ENCODE data around the gene PLEKHH1.

Gene PLEKHH1

DNA sequence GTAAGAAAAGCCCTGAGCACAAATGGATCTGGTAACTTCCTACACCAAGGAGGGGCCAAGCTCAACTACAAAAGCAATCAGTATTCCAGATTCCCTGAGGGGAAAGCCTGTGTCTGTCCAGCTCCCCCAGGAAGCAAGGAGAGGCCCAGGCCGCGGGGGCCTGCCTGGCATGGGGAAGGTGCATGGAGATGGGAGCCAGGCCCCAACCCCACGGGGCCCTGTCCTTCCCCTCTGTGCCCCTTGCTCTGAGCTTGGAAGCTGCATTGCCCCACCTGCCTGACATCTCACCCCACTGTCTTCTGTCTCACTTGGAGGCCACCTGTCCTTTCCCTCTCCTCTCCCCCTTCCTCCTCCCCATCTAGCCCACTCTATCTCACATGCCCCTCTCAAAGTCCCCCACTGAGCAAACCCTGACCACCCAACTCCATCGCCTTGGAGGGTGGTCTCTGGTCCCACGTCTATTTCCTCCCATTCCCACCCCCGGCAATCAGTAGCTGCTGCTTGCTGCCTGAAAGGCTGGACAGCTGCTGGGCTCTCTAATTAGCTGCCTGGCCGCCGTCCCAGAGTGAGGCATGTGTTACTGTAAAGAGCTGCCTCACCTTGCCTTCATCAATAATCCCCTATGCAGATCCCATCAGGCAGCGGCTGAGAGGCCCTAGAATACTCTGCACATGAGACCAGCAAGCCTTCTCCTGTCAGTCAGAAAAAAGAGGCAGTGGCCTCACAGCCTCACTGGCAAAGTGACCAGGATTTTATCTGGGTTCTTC, 41.2 kb upstream of the PLEKHH1 start:
- H3K27ac ChIP-seq (ENCODE audit: extremely low read depth, low read depth, low read length): no peak overlapping the region
- POLR2A ChIA-PET: no interaction called here
- CTCF ChIA-PET: no interaction called here

DNA sequence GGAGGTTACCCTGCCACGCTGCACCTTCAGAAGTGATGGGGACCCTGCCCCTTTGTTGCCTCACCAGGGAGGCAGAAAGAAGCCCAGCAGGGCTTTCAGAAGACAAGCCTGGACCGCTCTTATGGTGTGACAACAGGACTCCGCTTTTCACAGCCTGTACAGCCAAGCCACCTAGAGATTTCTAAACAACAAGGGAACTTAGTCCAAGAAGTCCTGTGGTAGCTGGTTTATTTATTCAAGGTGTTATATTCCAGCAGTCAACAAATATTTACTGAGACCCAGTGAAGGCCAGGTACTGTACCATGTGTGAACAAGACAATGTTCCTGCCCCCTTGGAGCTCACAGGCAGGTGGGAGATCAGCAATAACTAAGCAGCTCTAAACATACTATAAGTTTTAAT, 40.6 kb upstream of the PLEKHH1 start:
- Histone ChIP-seq H3K27ac (ENCODE audit: extremely low read depth, low read depth, low read length) (no peak overlapping the region), H3K4me1 (ENCODE audit: control insufficient read depth, insufficient read depth, low read length) (no peaks in the 10 kb centered on the region), H3K4me3 (ENCODE audit: low read depth, low read length) (no peak overlapping the region), H3K9me3 (ENCODE audit: control insufficient read depth, insufficient read depth, low read depth, low read length) (no peaks in the 10 kb centered on the region), H3K36me3 (ENCODE audit: control insufficient read depth in 2 of 2, insufficient read depth in 1 of 2, low read length in 2 of 2) (no peaks in the 10 kb centered on the region)
- ChIA-PET POLR2A (no interaction called here), CTCF (no interaction called here)
- TF ChIP-seq GLIS1 (tag by site-specific recombination; IDR thresholded peaks at IDR 0.05): no peak
- no peak for TF ChIP-seq KLF10 (tag by site-specific recombination; IDR thresholded peaks at IDR 0.05)
- no peak for TF ChIP-seq ZNF555 (tag by site-specific recombination; conservative IDR thresholded peaks at IDR 0.05)
- TF ChIP-seq GFI1B (tag by site-specific recombination; IDR thresholded peaks at IDR 0.05): no peak
- TF ChIP-seq ZNF473 (tag by site-specific recombination; IDR thresholded peaks at IDR 0.05): no peak
- no peak for TF ChIP-seq ZNF391 (tag by site-specific recombination; IDR thresholded peaks at IDR 0.05; ENCODE audit: borderline replicate concordance, low read depth)
- TF ChIP-seq, protein P1, sequence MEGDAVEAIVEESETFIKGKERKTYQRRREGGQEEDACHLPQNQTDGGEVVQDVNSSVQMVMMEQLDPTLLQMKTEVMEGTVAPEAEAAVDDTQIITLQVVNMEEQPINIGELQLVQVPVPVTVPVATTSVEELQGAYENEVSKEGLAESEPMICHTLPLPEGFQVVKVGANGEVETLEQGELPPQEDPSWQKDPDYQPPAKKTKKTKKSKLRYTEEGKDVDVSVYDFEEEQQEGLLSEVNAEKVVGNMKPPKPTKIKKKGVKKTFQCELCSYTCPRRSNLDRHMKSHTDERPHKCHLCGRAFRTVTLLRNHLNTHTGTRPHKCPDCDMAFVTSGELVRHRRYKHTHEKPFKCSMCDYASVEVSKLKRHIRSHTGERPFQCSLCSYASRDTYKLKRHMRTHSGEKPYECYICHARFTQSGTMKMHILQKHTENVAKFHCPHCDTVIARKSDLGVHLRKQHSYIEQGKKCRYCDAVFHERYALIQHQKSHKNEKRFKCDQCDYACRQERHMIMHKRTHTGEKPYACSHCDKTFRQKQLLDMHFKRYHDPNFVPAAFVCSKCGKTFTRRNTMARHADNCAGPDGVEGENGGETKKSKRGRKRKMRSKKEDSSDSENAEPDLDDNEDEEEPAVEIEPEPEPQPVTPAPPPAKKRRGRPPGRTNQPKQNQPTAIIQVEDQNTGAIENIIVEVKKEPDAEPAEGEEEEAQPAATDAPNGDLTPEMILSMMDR (tag by site-specific recombination; IDR thresholded peaks at IDR 0.05): no peak
- TF ChIP-seq, protein P2, sequence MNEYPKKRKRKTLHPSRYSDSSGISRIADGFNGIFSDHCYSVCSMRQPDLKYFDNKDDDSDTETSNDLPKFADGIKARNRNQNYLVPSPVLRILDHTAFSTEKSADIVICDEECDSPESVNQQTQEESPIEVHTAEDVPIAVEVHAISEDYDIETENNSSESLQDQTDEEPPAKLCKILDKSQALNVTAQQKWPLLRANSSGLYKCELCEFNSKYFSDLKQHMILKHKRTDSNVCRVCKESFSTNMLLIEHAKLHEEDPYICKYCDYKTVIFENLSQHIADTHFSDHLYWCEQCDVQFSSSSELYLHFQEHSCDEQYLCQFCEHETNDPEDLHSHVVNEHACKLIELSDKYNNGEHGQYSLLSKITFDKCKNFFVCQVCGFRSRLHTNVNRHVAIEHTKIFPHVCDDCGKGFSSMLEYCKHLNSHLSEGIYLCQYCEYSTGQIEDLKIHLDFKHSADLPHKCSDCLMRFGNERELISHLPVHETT (tag by site-specific recombination; IDR thresholded peaks at IDR 0.05): no peak

More for the DNA sequence above, 41.2 kb upstream of the PLEKHH1 start:
- Histone ChIP-seq H3K4me1 (ENCODE audit: control insufficient read depth, insufficient read depth, low read length) (no peaks in the 10 kb centered on the region), H3K4me3 (ENCODE audit: low read depth, low read length) (no peak overlapping the region), H3K36me3 (ENCODE audit: control insufficient read depth in 2 of 2, insufficient read depth in 1 of 2, low read length in 2 of 2) (no peaks in the 10 kb centered on the region), H3K9me3 (ENCODE audit: control insufficient read depth, insufficient read depth, low read depth, low read length) (no peaks in the 10 kb centered on the region)
- TF ChIP-seq ZIC2 (tag by site-specific recombination; IDR thresholded peaks at IDR 0.05) (peak; percentile 25; the same call in 1 of the 2 replicates), KLF9 (tag by site-specific recombination; IDR thresholded peaks at IDR 0.05; ENCODE audit: low read depth) (no peak), MYNN (tag by site-specific recombination; IDR thresholded peaks at IDR 0.05; ENCODE audit: borderline replicate concordance) (no peak), ZNF555 (tag by site-specific recombination; conservative IDR thresholded peaks at IDR 0.05) (no peak), ZBTB8A (tag by site-specific recombination; IDR thresholded peaks at IDR 0.05) (no peak), ZNF548 (tag by site-specific recombination; IDR thresholded peaks at IDR 0.05) (no peak), HOXD13 (CRISPR knock-in tag; IDR thresholded peaks at IDR 0.05; ENCODE audit: borderline replicate concordance) (no peak)
- TF ChIP-seq, protein P3, sequence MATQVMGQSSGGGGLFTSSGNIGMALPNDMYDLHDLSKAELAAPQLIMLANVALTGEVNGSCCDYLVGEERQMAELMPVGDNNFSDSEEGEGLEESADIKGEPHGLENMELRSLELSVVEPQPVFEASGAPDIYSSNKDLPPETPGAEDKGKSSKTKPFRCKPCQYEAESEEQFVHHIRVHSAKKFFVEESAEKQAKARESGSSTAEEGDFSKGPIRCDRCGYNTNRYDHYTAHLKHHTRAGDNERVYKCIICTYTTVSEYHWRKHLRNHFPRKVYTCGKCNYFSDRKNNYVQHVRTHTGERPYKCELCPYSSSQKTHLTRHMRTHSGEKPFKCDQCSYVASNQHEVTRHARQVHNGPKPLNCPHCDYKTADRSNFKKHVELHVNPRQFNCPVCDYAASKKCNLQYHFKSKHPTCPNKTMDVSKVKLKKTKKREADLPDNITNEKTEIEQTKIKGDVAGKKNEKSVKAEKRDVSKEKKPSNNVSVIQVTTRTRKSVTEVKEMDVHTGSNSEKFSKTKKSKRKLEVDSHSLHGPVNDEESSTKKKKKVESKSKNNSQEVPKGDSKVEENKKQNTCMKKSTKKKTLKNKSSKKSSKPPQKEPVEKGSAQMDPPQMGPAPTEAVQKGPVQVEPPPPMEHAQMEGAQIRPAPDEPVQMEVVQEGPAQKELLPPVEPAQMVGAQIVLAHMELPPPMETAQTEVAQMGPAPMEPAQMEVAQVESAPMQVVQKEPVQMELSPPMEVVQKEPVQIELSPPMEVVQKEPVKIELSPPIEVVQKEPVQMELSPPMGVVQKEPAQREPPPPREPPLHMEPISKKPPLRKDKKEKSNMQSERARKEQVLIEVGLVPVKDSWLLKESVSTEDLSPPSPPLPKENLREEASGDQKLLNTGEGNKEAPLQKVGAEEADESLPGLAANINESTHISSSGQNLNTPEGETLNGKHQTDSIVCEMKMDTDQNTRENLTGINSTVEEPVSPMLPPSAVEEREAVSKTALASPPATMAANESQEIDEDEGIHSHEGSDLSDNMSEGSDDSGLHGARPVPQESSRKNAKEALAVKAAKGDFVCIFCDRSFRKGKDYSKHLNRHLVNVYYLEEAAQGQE (tag by site-specific recombination; IDR thresholded peaks at IDR 0.05): peak; percentile 49; the same call in 1 of the 2 replicates
